NCI-H2196 (cell line): ENCODE results near the gene ZNF468.
"Not testable (repeated sequence)": the region's sequence is repeated elsewhere in the genome, so short reads cannot be mapped to it uniquely, and the experiment has no call there.

Experiments used
- DNase-seq: peaks from one replicate; lab custom pipeline; 2025; ENCODE audit not compliant: unreplicated experiment; lab: John Stamatoyannopoulos, UW

Gene ZNF468

DNA sequence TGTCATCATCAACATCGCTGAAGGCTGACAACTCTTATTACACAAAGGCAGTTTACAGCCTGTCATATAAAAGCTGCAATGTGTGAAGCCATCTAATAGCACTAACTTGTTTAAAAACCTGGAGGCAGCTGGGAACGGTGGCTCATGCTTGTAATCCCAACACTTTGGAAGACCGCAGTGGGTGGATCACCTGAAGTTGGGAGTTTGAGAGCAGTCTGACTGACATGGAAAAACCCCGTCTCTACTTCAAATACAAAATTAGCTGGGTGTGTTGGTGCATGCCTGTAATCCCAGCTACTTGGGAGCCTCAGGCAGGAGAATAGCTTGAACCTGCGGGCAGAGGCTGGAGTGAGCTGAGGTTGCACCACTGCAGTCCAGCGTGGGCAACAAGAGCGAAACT lies 27.6 kb downstream of the ZNF468 start:
- not testable (repeated sequence) for DNase-seq

DNA sequence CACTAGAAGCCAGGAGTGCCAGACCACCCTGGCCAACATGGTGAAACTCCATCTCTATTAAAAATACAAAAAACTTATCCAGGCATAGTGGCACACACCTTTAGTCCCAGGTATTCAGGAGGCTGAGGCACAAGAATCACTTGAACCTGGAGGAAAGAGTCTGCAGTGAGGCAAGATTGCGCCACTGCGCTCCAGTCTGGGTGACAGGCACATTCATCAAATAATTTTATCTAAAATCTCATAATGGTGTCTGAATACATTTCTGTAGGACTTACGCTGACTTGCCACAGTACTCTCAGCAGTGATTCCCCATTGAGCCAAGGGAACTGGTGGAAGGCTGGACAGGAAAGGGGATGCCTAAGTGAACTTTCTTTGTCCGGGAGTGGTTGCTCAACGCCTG lies 31.7 kb downstream of the ZNF468 start:
- no peak for DNase-seq

DNA sequence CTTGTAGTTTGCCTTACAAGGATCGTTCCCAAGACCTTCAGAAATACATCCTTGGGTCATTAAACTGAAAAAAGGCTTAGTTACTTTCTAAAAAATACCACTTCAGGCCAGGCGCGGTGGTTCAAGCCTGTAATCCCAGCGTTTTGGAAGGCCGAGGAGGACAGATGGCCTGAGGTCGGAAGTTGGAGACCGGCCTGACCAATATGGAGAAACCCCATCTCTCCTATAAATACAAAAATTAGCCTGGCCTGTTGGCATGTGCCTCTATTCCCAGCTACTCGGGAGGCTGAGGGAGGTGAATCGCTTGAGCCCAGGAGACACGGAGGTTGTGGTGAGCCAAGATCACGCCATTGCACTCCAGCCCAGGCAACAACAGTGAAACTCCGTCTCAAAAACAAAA lies 33.7 kb downstream of the ZNF468 start:
- no peak for DNase-seq

DNA sequence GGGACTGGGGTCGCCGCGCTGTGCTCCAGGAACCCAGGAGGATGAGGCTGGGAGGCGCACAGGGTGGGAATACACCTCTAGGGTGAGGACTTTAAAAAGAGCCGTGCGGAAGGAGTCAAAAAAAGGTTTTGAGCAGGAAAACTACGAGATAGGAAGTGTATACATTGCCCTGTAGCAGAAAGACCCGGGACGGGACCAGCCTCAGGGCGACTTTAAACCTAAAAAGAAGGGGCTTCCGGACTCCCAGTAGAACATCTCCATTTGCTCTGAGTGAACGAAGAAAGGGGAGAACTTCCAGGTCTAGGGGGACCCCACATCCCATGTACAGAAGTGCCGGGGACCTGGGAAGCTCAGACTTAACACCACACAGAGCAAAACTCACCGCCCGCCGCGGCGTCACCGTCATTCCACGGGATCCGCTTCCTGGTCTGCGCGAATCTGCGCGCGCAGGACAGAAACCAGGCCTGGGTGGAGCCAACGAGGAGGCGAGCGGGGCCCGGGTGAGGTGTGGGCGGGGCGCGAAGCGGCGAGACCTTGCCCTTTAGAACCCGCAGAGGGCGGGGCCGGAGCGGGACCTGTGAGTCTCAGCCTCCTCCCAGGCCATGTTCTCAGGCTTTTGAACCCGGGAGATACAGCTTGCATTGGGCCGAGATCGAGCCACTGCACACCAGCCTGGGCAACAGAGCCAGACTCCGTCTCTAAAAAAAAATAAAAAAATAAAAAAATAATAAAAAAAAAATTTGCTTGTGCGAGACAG lies 36.0 kb downstream of the ZNF468 start, which contains the start of gene ZNF28:
TSS of gene ZNF28 (minus strand) at position 430 of the 757 bp plus-strand sequence. CDS start 3,675 bp downstream, outside the sequence.
- DNase-seq: peak; percentile 30

DNA sequence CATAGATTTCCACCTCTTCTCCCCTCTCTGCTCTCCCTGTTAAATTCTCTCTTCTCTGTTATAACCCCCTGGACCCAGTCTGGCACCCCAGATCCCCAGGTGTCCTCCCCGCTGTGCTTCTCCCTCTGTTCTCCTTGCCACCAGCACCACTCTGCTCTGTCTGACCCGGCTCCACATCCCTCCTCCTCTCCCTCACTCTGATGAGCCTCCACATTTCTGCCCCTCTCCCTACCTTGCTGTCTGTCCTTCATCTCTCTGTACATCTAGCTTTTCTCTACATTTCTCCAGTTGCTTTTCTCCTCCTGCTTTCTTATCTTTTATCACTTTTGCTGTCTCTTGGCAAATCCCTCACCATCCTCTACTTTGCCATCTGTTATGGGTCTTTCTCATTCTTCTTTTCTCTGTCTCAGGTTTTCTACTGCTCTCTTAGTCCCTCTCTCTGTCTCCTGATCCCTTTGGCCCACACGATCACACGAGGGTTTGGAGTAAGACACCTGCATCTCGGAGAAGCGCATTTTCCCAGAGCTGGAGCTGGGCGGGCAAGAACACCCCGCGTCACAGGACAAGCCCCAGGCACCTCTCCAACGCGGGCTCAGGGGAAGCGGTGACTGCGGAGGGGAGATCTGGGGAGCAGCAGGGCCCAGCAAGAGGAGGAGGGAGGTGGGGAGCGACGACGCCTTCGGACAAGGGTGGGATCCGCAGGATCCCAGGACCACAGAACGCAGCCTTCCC lies 36.8 kb downstream of the ZNF468 start:
- not testable (repeated sequence) for DNase-seq

- no peak for DNase-seq
These were observed 47.6 kb downstream of the ZNF468 start for GRCh38 chr19:52809801-52810200.

DNA sequence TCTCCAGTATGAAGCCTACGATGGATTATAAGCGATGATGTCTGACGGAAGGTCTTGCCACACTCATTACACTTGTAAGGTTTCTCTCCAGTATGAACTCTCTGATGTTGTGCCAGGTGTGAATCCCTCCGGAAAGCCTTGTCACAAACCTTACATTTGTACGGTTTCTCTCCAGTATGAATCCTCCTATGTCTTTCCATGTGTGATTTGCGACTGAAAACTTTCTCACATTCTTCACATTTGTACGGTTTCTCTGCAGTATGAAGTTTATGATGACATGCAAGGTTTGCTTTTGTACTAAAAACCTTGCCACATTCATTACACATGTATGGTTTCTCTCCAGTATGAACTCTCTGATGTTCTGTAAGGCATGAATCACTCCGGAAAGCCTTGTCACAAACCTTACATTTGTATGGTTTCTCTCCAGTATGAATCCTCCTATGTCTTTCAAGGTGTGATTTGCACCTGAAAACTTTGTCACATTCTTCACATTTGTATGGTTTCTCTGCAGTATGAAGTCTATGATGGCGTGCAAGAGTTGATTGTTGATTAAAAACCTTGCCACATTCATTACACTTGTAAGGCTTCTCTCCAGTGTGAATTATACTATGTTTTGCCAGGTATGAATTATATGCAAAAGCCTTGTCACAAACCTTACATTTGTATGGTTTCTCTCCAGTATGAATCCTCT lies 57.3 kb downstream of the ZNF468 start:
- not testable (repeated sequence) for DNase-seq

- no peak for DNase-seq
These were observed 68.0 kb downstream of the ZNF468 start for GRCh38 chr19:52789440-52789839.
